Peyer's patch (tissue), 4 donors: ENCODE results near the gene UBC.

Source experiments
- CTCF ChIP-seq, 6 experiments: fragments of 450-650 bp in 4 of 6; fragments of 200-600 bp in 2 of 6; sonication (generic) in 1 of 6; IDR thresholded peaks; one replicate each; pipeline ENCODE4 v1.5.1; 2017 to 2019; ENCODE audit warnings: antibody characterized with exemption in 6 of 6, mild to moderate bottlenecking in 3 of 6, moderate library complexity in 1 of 6
- POLR2A ChIP-seq, 2 donors: fragments of 450-650 bp; IDR thresholded peaks; one replicate each; pipeline ENCODE4 v1.5.1; 2017; ENCODE audit warnings: antibody characterized with exemption in 2 of 2, mild to moderate bottlenecking in 2 of 2, moderate library complexity in 2 of 2

GRCh38 chr12:124920353-124920935 lies 6.0 kb upstream of the UBC start:
- no peak for TF ChIP-seq POLR2A (IDR thresholded peaks at IDR 0.05)
- no peak for TF ChIP-seq CTCF (IDR thresholded peaks at IDR 0.05)
